ENCODE measurements around the gene SCFD2. TPM values are rescaled to one million over a fixed set of nuclear protein-coding genes. Genes with fewer than 3 reads are reported as not detected.

The SCFD2 gene
- total and polyA plus RNA-seq, 2 of the 8 experiments (the other 6 are each of a cell fraction or from before 2014, with no cell fraction given), result 6.2 to 10.2 TPM

DNA sequence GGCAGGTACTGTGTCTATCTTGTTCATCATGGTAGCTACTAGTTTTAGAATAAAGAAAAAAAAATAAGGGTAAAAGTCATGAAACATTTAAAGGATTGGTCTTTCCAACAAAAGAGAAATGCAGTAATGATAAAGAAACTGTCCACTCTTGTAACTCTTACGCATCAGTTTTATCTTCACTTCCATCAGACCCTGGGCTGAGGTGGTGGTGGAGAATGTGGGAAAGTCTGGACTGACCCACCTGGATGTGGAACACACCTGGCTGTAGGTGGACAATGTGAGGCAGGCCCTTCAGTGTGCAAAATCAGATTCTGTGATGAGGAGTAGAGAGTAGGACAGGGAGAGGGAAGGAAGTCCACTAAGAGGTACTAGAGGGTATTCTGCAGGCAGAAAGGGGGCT lies 375.2 kb downstream of the SCFD2 start:
- Histone ChIP-seq H3K27ac (ENCODE audit: low read depth, low read length) (no peak overlapping the region), H4K5ac (ENCODE audit: insufficient read length, low read depth, low read length) (no peak overlapping the region), H3K79me2 (ENCODE audit: control insufficient read depth in 1 of 2, insufficient read depth in 2 of 2, low read length in 2 of 2) (no peaks in the 10 kb centered on the region), H2AK5ac (ENCODE audit: low read depth, low read length) (no peak overlapping the region), H3K4me2 (ENCODE audit: insufficient read depth in 1 of 2, low read depth in 2 of 2, low read length in 2 of 2) (no peak overlapping the region), H3K14ac (ENCODE audit: insufficient read length) (no peak overlapping the region), H2BK12ac (ENCODE audit: low read depth, low read length) (no peak overlapping the region), H2AFZ (ENCODE audit: low read length) (no peak overlapping the region), H3K36me3 (ENCODE audit: control insufficient read depth in 2 of 4, insufficient read depth in 4 of 4, low read length in 3 of 4) (peaks cover 0 to 4% (median 0%) of the 10 kb centered on the region in 4 experiments; a peak in 1 of 8 replicates), H3K4me3 (ENCODE audit: extremely low read depth in 1 of 4, insufficient read depth in 2 of 4, low read depth in 3 of 4, low read length in 4 of 4) (no peak overlapping the region), H2BK20ac (ENCODE audit: low read length) (no peak overlapping the region), H3K23me2 (ENCODE audit: low read depth, low read length) (no peaks in the 10 kb centered on the region), H3K9ac (replicated peaks in 1 of 4; ENCODE audit: extremely low read depth in 1 of 4, low read depth in 3 of 4, low read length in 3 of 4) (no peak overlapping the region), H4K20me1 (replicated peaks in 1 of 2; ENCODE audit: control insufficient read depth in 1 of 2, insufficient read depth in 2 of 2, low read length in 2 of 2) (no peaks in the 10 kb centered on the region), H3K4ac (replicated peaks; ENCODE audit: insufficient read length, low read depth, low read length) (no peak overlapping the region), H3K23ac (ENCODE audit: insufficient read length) (no peak overlapping the region), H3K4me1 (replicated peaks in 1 of 4; ENCODE audit: control insufficient read depth in 3 of 4, insufficient read depth in 4 of 4, low read length in 3 of 4) (no peaks in the 10 kb centered on the region), H2BK5ac (ENCODE audit: low read depth, low read length) (no peak overlapping the region), H3K9me3 (ENCODE audit: insufficient read depth in 2 of 2, low read depth in 1 of 2, low read length in 1 of 2) (peaks cover 0 to 15% of the 10 kb centered on the region in 2 experiments; a peak in 1 of 4 replicates), H3K56ac (replicated peaks; ENCODE audit: insufficient read length, low read depth, low read length) (no peak overlapping the region), H3K27me3 (replicated peaks in 1 of 4; ENCODE audit: control insufficient read depth in 3 of 4, extremely low read depth in 1 of 4, insufficient read depth in 3 of 4, low read length in 3 of 4) (no peaks in the 10 kb centered on the region), H3K79me1 (ENCODE audit: low read depth, low read length) (no peaks in the 10 kb centered on the region), H4K91ac (replicated peaks; ENCODE audit: insufficient read length, low read length) (no peak overlapping the region), H2BK15ac (ENCODE audit: low read length) (no peak overlapping the region), H3K18ac (ENCODE audit: extremely low read depth, low read length) (no peak overlapping the region), H2BK120ac (replicated peaks; ENCODE audit: low read depth, low read length) (no peak overlapping the region), H4K8ac (ENCODE audit: extremely low read depth, insufficient read depth, low read length) (no peak overlapping the region)
- POLR2A ChIA-PET (ENCODE audit: partially characterized antibody), result no interaction called here
- no peak for FAIRE-seq
- DNase-seq (ENCODE audit: low read depth in 1 of 2, low spot score in 2 of 2), result no peak
- CTCF ChIA-PET (ENCODE audit: partially characterized antibody), result no interaction called here
- no peak for TF ChIP-seq CREB1 (IDR thresholded peaks at IDR 0.05)
- no peak for TF ChIP-seq SP4 (IDR thresholded peaks at IDR 0.05; ENCODE audit: low read length)
- TF ChIP-seq CBX5 (IDR thresholded peaks at IDR 0.05; ENCODE audit: low read depth, low read length), result no peak
- TF ChIP-seq CHD1 (IDR thresholded peaks at IDR 0.05; ENCODE audit: low read depth, low read length), result no peak
- WGBS, 2 experiments (ENCODE audit: extremely low coverage in 1 of 2, insufficient coverage in 1 of 2, insufficient read length in 1 of 2, insufficient replicate concordance in 2 of 2, low coverage in 1 of 2, low lambda C conversion rate in 2 of 2, missing lambda C conversion rate in 1 of 2), result 79% methylated on average over 1 of the region's 1 CpG; no CpG with 5 or more reads in 1 of the 2 experiments

All from H1 (cell line).